WTC11 (cell line): ENCODE data around the gene CCNH.

Experiments used
- ATF1 ChIP-seq: sonication (generic); formaldehyde crosslinking; IDR thresholded peaks from 2 replicates; pipeline ENCODE4 v1.8.1; 2023; ENCODE audit warnings: mild to moderate bottlenecking, moderate library complexity, missing genetic modification reagents
- CDX4 ChIP-seq: fragments of 250-450 bp; sonication (Bioruptor Pico); IDR thresholded peaks from 2 replicates; pipeline ENCODE4 v1.9.0; 2021; ENCODE audit warnings: moderate library complexity, mild to moderate bottlenecking, inconsistent platforms, borderline replicate concordance
- CTCF ChIP-seq: fragments of 200-600 bp; IDR thresholded peaks from 2 replicates; pipeline ENCODE4 v1.8.0; 2022; ENCODE audit warnings: antibody characterized with exemption
- E2F4 ChIP-seq: sonication (generic); formaldehyde crosslinking; IDR thresholded peaks from 2 replicates; pipeline ENCODE4 v1.8.1; 2022; ENCODE audit warnings: low read depth, mild to moderate bottlenecking, moderate library complexity, missing genetic modification reagents, borderline replicate concordance
- ESRRA ChIP-seq: sonication (generic); formaldehyde crosslinking; IDR thresholded peaks from 2 replicates; pipeline ENCODE4 v1.8.1; 2022; ENCODE audit warnings: mild to moderate bottlenecking, missing genetic modification reagents, borderline replicate concordance
- NR2C2 ChIP-seq: sonication (generic); formaldehyde crosslinking; IDR thresholded peaks from 2 replicates; pipeline ENCODE4 v1.8.0; 2022; ENCODE audit warnings: mild to moderate bottlenecking, missing genetic modification reagents
- SP1 ChIP-seq: sonication (generic); formaldehyde crosslinking; conservative IDR thresholded peaks from 2 replicates; pipeline ENCODE4 v1.8.1; 2022; ENCODE audit warnings: missing genetic modification reagents
- TCF7 ChIP-seq: sonication (generic); formaldehyde crosslinking; IDR thresholded peaks from 2 replicates; pipeline ENCODE4 v1.8.0; 2022; ENCODE audit warnings: mild to moderate bottlenecking, low read depth, missing genetic modification reagents, moderate library complexity
- TEAD4 ChIP-seq: sonication (generic); formaldehyde crosslinking; IDR thresholded peaks from 2 replicates; pipeline ENCODE4 v1.8.0; 2022; ENCODE audit warnings: mild to moderate bottlenecking, missing genetic modification reagents
- USF2 ChIP-seq: sonication (generic); formaldehyde crosslinking; IDR thresholded peaks from 2 replicates; pipeline ENCODE4 v1.8.1; 2023; ENCODE audit warnings: mild to moderate bottlenecking, missing genetic modification reagents, moderate library complexity
- ZNF138 ChIP-seq: sonication (generic); formaldehyde crosslinking; conservative IDR thresholded peaks from 2 replicates; pipeline ENCODE4 v1.8.1; 2022; ENCODE audit warnings: mild to moderate bottlenecking, moderate library complexity, missing genetic modification reagents

GRCh38 chr5:87452837-87453236 lies 40.1 kb upstream of the CCNH start:
- TF ChIP-seq USF2 (CRISPR knock-in tag) (no peak), ESRRA (CRISPR knock-in tag) (no peak), E2F4 (CRISPR knock-in tag) (no peak), TCF7 (no peak), CTCF (no peak), SP1 (no peak), ZNF138 (CRISPR knock-in tag) (no peak), NR2C2 (no peak), ATF1 (CRISPR knock-in tag) (no peak), CDX4 (CRISPR knock-in tag) (no peak), TEAD4 (CRISPR knock-in tag) (no peak)
